HCT116 (cell line): Measurements from ENCODE around the gene BRD2. TPM values are rescaled to one million over a fixed set of nuclear protein-coding genes. Genes with fewer than 3 reads are reported as not detected.

Experiments used
- ATAC-seq: fragments of 200-7000 bp; cut with Tn5 transposase; 2 replicates; pipeline ENCODE4 v1.9.1; 2020; ENCODE audit warnings: mild to moderate bottlenecking, moderate library complexity
- BruUV-seq: library from RNA; stranded (reverse); fragments of 400-500 nt; replicated peaks from 2 replicates; lab custom pipeline; 2021; lab: Mats Ljungman, UMichigan
- CTCF ChIA-PET: fragments of 300-600 bp; sonication (Branson Sonifier 250); formaldehyde crosslinking; loops from one replicate; lab custom pipeline; 2021; ENCODE audit warnings: antibody characterized with exemption; lab: Charles Lee
- POLR2A ChIA-PET: fragments of 300-600, 350-600 bp; sonication (Branson Sonifier 250); formaldehyde crosslinking; loops from one replicate; lab custom pipeline; 2021; ENCODE audit warnings: antibody characterized with exemption; lab: Charles Lee
- RAD21 ChIA-PET, 2 experiments: fragments of 300-600 bp; sonication (Branson Sonifier 250); formaldehyde crosslinking; loops; one replicate each; lab custom pipeline; 2023; ENCODE audit warnings: low total read pairs in 2 of 2; ENCODE audit not compliant: uncharacterized antibody in 2 of 2, unreplicated experiment in 2 of 2, low non-redundant PET in 1 of 2; lab: Charles Lee
- DNase-seq: peaks from one replicate; pipeline ENCODE4 v3.0.0-alpha.2; 2010; ENCODE audit warnings: low read depth, low spot score
- H2AFZ ChIP-seq: fragments of 200-600 bp; shearing (Covaris generic), sonication (generic); 2 replicates; pipeline ENCODE4 v1.6.1; 2017; ENCODE audit warnings: low read depth, mixed run types, mixed read lengths, antibody characterized with exemption, low read length; ENCODE audit not compliant: poor library complexity, severe bottlenecking
- H3K27ac ChIP-seq: 2 replicates; pipeline ENCODE4 v1.5.1; 2012; ENCODE audit warnings: low read depth, low read length
- H3K27me3 ChIP-seq: fragments of 200-600 bp; sonication (generic); 2 replicates; pipeline ENCODE4 v1.6.1; 2016; ENCODE audit warnings: mixed run types, low read length, mixed read lengths; ENCODE audit not compliant: insufficient read depth
- H3K36me3 ChIP-seq, 2 experiments: fragments of 200-500 bp in 1 of 2; fragments of 200-600 bp in 1 of 2; sonication (Bioruptor generic) in 1 of 2; sonication (generic) in 1 of 2; 2 replicates each; pipeline versions ENCODE4 v1.5.1 to v1.6.1; 2014 to 2016; ENCODE audit warnings: low read length in 2 of 2, inconsistent platforms in 1 of 2, mixed read lengths in 1 of 2, mixed run types in 1 of 2; ENCODE audit not compliant: insufficient read depth in 2 of 2, control insufficient read depth in 1 of 2
- H3K4me1 ChIP-seq, 2 experiments: fragments of 200-600 bp in 1 of 2; sonication (generic) in 1 of 2; 2 replicates each; pipeline versions ENCODE4 v1.5.1 to v1.6.1; 2012 to 2017; ENCODE audit warnings: low read length in 2 of 2, inconsistent platforms in 1 of 2, mild to moderate bottlenecking in 1 of 2, mixed read lengths in 1 of 2, mixed run types in 1 of 2, moderate library complexity in 1 of 2; ENCODE audit not compliant: insufficient read depth in 2 of 2, control insufficient read depth in 1 of 2
- H3K4me2 ChIP-seq: fragments of 200-600 bp; sonication (generic); 2 replicates; pipeline ENCODE4 v1.6.1; 2017; ENCODE audit warnings: mixed run types, low read length, mixed read lengths
- H3K4me3 ChIP-seq, 2 experiments: fragments of 200-600 bp in 1 of 2; sonication (generic) in 1 of 2; replicated peaks in 1 of 2; 2 replicates each; pipeline ENCODE4 v1.5.1; 2011 to 2016; ENCODE audit warnings: low read length in 2 of 2, control low read depth in 1 of 2, low read depth in 1 of 2, mild to moderate bottlenecking in 1 of 2, mixed read lengths in 1 of 2, mixed run types in 1 of 2
- H3K79me2 ChIP-seq: fragments of 200-600 bp; sonication (generic); 2 replicates; pipeline ENCODE4 v1.6.1; 2017; ENCODE audit warnings: mild to moderate bottlenecking, mixed run types, low read length, moderate library complexity, mixed read lengths; ENCODE audit not compliant: insufficient read depth
- H3K9ac ChIP-seq: fragments of 200-600 bp; sonication (generic); 2 replicates; pipeline ENCODE4 v1.6.1; 2016; ENCODE audit warnings: low read length, mixed read lengths
- H3K9me2 ChIP-seq: fragments of 200-600 bp; sonication (generic), shearing (Covaris generic); 2 replicates; pipeline ENCODE4 v1.6.1; 2017; ENCODE audit warnings: mixed run types, mild to moderate bottlenecking, moderate library complexity; ENCODE audit not compliant: insufficient read depth
- H3K9me3 ChIP-seq, 2 experiments: fragments of 200-500 bp in 1 of 2; fragments of 200-600 bp in 1 of 2; sonication (Bioruptor generic) in 1 of 2; sonication (generic) in 1 of 2; 2 replicates each; pipeline ENCODE4 v1.6.1; 2014 to 2017; ENCODE audit warnings: low read length in 2 of 2, mixed read lengths in 2 of 2, inconsistent platforms in 1 of 2, low read depth in 1 of 2, mild to moderate bottlenecking in 1 of 2, mixed run types in 1 of 2, moderate library complexity in 1 of 2; ENCODE audit not compliant: control insufficient read depth in 1 of 2, insufficient read depth in 1 of 2
- H4K20me1 ChIP-seq: fragments of 200-600 bp; sonication (generic), shearing (Covaris generic); 2 replicates; pipeline ENCODE4 v1.6.1; 2017; ENCODE audit warnings: mixed run types, mild to moderate bottlenecking, moderate library complexity; ENCODE audit not compliant: insufficient read depth
- CBX3 ChIP-seq: IDR thresholded peaks from 2 replicates; pipeline ENCODE4 v1.6.1; 2012; ENCODE audit warnings: low read depth
- CEBPB ChIP-seq: IDR thresholded peaks from 2 replicates; pipeline ENCODE4 v1.6.1; 2012; ENCODE audit warnings: low read depth
- EGR1 ChIP-seq: IDR thresholded peaks from 2 replicates; pipeline ENCODE4 v1.6.1; 2012; ENCODE audit warnings: low read depth
- EZH2 ChIP-seq: fragments of 200-600 bp; sonication (generic); IDR thresholded peaks from 2 replicates; pipeline ENCODE4 v1.6.1; 2017; ENCODE audit warnings: antibody characterized with exemption, mixed run types
- FOSL1 ChIP-seq: IDR thresholded peaks from 2 replicates; pipeline ENCODE4 v1.6.1; 2012; ENCODE audit warnings: low read depth
- JUND ChIP-seq: IDR thresholded peaks from 2 replicates; pipeline ENCODE4 v1.6.1; 2012
- POLR2A ChIP-seq: IDR thresholded peaks from 2 replicates; pipeline ENCODE4 v1.7.0; 2011; ENCODE audit warnings: borderline replicate concordance; ENCODE audit not compliant: insufficient read depth, insufficient read length; ENCODE audit errors: extremely low read depth
- POLR2AphosphoS5 ChIP-seq: IDR thresholded peaks from 2 replicates; pipeline ENCODE4 v1.6.1; 2011; ENCODE audit warnings: mild to moderate bottlenecking, low read depth, low read length, moderate library complexity
- RAD21 ChIP-seq: IDR thresholded peaks from 2 replicates; pipeline ENCODE4 v1.6.1; 2012; ENCODE audit warnings: low read depth, mild to moderate bottlenecking
- SIN3A ChIP-seq: IDR thresholded peaks from 2 replicates; pipeline ENCODE4 v1.6.1; 2012; ENCODE audit warnings: low read depth
- SP1 ChIP-seq: IDR thresholded peaks from 2 replicates; pipeline ENCODE4 v1.6.1; 2012; ENCODE audit warnings: low read depth
- YY1 ChIP-seq: IDR thresholded peaks from 2 replicates; pipeline ENCODE4 v1.6.1; 2011; ENCODE audit warnings: low read length, low read depth, moderate library complexity, mild to moderate bottlenecking; ENCODE audit not compliant: insufficient replicate concordance; ENCODE audit errors: extremely low read depth
- ZFX ChIP-seq: fragments of 450-650 bp; IDR thresholded peaks from 2 replicates; pipeline ENCODE4 v1.6.1; 2017
- intact Hi-C: fragments of 100-400 bp; cut with micrococcal nuclease; formaldehyde crosslinking; loops from 2 replicates; pipeline ENCODE4 v1.10.0; 2022
- total RNA-seq: library from RNA; stranded (reverse); gene quantifications from one replicate; pipeline ENCODE4 v1.2.1, GENCODE V29; 2021; ENCODE audit not compliant: unreplicated experiment
- TF ChIP-seq, protein P1 (sequence below), 3 experiments: fragments of 200-600 bp in 1 of 3; sonication (generic) in 1 of 3; IDR thresholded peaks in 2 of 3; conservative IDR thresholded peaks in 1 of 3; 2 replicates each; pipeline ENCODE4 v1.5.1; 2012 to 2017; ENCODE audit warnings: low read depth in 2 of 3, low read length in 2 of 3, antibody characterized with exemption in 1 of 3, borderline replicate concordance in 1 of 3, control low read depth in 1 of 3, mild to moderate bottlenecking in 1 of 3, mixed read lengths in 1 of 3, mixed run types in 1 of 3, moderate library complexity in 1 of 3; ENCODE audit not compliant: insufficient read depth in 1 of 3

Gene BRD2
- total RNA-seq, 1 experiment from 2014 or later, result 260 TPM

DNA sequence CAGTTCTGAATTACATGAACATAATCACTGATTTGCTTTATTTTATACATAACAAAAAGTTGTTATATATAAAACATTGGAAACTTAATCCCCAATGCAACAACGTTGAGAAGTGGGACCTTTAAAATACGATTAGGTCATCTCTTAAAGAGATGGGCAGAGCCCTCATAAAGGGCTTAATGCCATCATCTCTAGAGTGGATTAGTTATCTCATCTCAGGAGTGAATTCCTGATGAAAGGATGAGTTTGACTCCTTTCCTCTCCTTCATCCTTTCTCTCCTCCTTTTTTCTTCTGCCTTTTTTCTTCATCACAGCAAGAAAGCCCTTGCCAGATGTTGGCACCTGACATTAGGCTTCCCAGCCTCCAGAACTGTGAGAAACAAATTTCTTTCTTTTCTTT, 27.1 kb downstream of the BRD2 start:
- Histone ChIP-seq H4K20me1 (no peaks in the 10 kb centered on the region), H2AFZ (no peak overlapping the region), H3K4me2 (no peak overlapping the region), H3K9ac (no peak overlapping the region), H3K27me3 (no peaks in the 10 kb centered on the region), H3K9me3 (no peaks in the 10 kb centered on the region), H3K4me1 (0 out of 4 replicates have a peak, but pooled peaks cover 0 to 3% of the 10 kb centered on the region in 2 experiments), H3K27ac (no peak overlapping the region), H3K4me3 (no peak overlapping the region), H3K9me2 (no peaks in the 10 kb centered on the region), H3K79me2 (no peaks in the 10 kb centered on the region), H3K36me3 (no peaks in the 10 kb centered on the region)
- ChIA-PET RAD21 (no interaction called here), CTCF (no interaction called here), POLR2A (interaction anchor here (0.7 kb wide), 1 partner anchor 28 kb away, joined by 4 read pairs; no protein-coding TSS in a partner anchor)
- BruUV-seq, result no TSS peak
- ATAC-seq, result no peak
- TF ChIP-seq FOSL1 (no peak), EGR1 (no peak), EZH2 (no peak), JUND (no peak)
- no peak for DNase-seq
- intact Hi-C loops, result no loop called here

DNA sequence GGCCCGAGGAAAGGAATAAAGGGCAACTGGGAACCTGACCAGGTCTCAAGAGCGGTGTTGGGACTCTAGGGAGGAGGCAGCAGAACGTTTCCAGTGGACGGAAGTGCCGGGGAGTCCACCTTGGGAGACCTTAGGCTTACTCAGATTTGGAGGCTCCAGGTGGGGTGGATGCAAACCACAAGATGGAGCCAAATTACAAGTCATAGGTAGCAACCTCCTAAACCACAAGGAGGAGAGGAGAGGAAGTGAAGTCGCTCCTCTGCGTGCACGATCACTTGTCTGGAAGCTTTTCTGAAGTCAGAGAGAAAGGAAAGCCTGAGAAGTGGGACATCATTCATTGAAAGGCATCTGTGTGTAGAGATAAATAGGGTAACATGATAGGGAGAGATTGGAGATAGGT, 31.7 kb downstream of the BRD2 start:
- DNase-seq (peak; percentile 66), ATAC-seq (peak; percentile 96)
- RAD21 ChIA-PET, result interaction anchor here (0.7 to 1.0 kb wide), 2 partner anchors 49 to 345 kb away, joined by 3 to 4 read pairs; no protein-coding TSS in a partner anchor
- Histone ChIP-seq H3K4me3 (no peak overlapping the region), H3K27me3 (no peaks in the 10 kb centered on the region), H3K9ac (no peak overlapping the region), H2AFZ (peak overlapping the region; percentile 84), H3K9me2 (no peaks in the 10 kb centered on the region), H4K20me1 (no peaks in the 10 kb centered on the region), H3K27ac (no peak overlapping the region), H3K4me2 (peak overlapping the region; percentile 16; the same call in 1 of the 2 replicates), H3K4me1 (0 out of 4 replicates have a peak, but pooled peaks cover 0 to 5% of the 10 kb centered on the region in 2 experiments), H3K79me2 (no peaks in the 10 kb centered on the region), H3K9me3 (no peaks in the 10 kb centered on the region), H3K36me3 (no peaks in the 10 kb centered on the region)
- TF ChIP-seq JUND (no peak), YY1 (no peak), ZFX (no peak), POLR2A (no peak), SIN3A (no peak), CBX3 (0 out of 2 replicates have a peak, but pooled peaks have one; percentile 25), RAD21 (peak; percentile 86), SP1 (no peak), POLR2AphosphoS5 (no peak), CEBPB (no peak)
- TF ChIP-seq, protein P1, sequence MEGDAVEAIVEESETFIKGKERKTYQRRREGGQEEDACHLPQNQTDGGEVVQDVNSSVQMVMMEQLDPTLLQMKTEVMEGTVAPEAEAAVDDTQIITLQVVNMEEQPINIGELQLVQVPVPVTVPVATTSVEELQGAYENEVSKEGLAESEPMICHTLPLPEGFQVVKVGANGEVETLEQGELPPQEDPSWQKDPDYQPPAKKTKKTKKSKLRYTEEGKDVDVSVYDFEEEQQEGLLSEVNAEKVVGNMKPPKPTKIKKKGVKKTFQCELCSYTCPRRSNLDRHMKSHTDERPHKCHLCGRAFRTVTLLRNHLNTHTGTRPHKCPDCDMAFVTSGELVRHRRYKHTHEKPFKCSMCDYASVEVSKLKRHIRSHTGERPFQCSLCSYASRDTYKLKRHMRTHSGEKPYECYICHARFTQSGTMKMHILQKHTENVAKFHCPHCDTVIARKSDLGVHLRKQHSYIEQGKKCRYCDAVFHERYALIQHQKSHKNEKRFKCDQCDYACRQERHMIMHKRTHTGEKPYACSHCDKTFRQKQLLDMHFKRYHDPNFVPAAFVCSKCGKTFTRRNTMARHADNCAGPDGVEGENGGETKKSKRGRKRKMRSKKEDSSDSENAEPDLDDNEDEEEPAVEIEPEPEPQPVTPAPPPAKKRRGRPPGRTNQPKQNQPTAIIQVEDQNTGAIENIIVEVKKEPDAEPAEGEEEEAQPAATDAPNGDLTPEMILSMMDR (IDR thresholded peaks at IDR 0.05 in 2 of 3, conservative IDR thresholded peaks at IDR 0.05 in 1 of 3; ENCODE audit: borderline replicate concordance in 1 of 3, insufficient read depth in 1 of 3, low read depth in 2 of 3, low read length in 2 of 3), result peak; percentile 53 to 70 (median 63); a peak in 5 of 6 replicates
- CTCF ChIA-PET, result interaction anchor here (0.9 to 2.5 kb wide), 4 partner anchors 12 to 126 kb away, joined by 3 to 8 read pairs (median 5); no protein-coding TSS in a partner anchor
- BruUV-seq, result no TSS peak
- POLR2A ChIA-PET, result interaction anchor here (0.9 kb wide), 1 partner anchor 248 kb away, joined by 3 read pairs; no protein-coding TSS in a partner anchor
- intact Hi-C loops, result loop anchor here (1.0 kb wide), 1 partner anchor 249 kb away; no protein-coding TSS in a partner anchor
